Stomach (tissue), 4 donors: ENCODE measurements around the gene ZCCHC14.

Source experiments
- CTCF ChIP-seq, 7 experiments: fragments of 450-650 bp in 4 of 7; fragments of 200-600 bp in 3 of 7; sonication (generic) in 3 of 7; IDR thresholded peaks; one replicate each; pipeline ENCODE4 v1.5.1; 2016 to 2019; ENCODE audit warnings: antibody characterized with exemption in 7 of 7, control low read depth in 2 of 7, mild to moderate bottlenecking in 1 of 7
- EP300 ChIP-seq: sonication (generic); formaldehyde crosslinking; IDR thresholded peaks from one replicate; pipeline ENCODE4 v1.6.1; 2017; ENCODE audit warnings: antibody characterized with exemption
- POLR2A ChIP-seq, 4 donors: fragments of 450-650 bp; IDR thresholded peaks; one replicate each; pipeline ENCODE4 v1.6.1; 2016; ENCODE audit warnings: antibody characterized with exemption in 4 of 4, control low read depth in 2 of 4, mild to moderate bottlenecking in 1 of 4, moderate library complexity in 1 of 4
- POLR2AphosphoS5 ChIP-seq, 3 donors: sonication (generic); formaldehyde crosslinking; IDR thresholded peaks; one replicate each; pipeline ENCODE4 v1.6.1; 2016; ENCODE audit warnings: antibody characterized with exemption in 3 of 3

DNA sequence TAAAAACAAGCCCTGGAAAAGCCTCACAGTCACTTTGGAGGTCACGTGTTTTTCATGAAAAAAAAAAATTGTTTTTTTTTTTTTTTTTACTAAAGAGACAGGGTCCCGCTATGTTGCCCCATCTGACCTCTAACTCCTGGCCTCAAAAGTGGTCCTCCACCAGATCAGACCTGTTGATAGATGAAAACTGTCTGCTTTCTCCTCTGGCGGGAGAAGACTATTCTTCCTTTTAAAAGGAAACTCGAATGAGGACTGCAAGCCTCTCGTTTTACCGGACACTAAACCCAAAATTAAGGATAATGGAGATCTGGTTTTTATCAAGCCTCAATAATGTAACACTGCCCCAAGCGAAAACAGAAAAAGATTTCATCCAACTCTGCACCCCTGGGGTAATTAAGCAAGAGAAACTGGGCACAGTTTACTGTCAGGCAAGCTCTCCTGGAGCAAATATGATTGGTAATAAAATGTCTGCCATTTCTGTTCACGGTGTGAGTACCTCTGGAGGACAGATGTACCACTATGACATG, 25.8 kb downstream of the ZCCHC14 start:
- no peak for TF ChIP-seq CTCF (IDR thresholded peaks at IDR 0.05)
- no peak for TF ChIP-seq EP300
- no peak for TF ChIP-seq POLR2AphosphoS5 (IDR thresholded peaks at IDR 0.05)
- TF ChIP-seq POLR2A (IDR thresholded peaks at IDR 0.05): no peak
